ENCODE results near the gene NUDT5.
"Not testable (repeated sequence)": the region's sequence is repeated elsewhere in the genome, so short reads cannot be mapped to it uniquely, and the experiment has no call there.

NUDT5 gene

DNA sequence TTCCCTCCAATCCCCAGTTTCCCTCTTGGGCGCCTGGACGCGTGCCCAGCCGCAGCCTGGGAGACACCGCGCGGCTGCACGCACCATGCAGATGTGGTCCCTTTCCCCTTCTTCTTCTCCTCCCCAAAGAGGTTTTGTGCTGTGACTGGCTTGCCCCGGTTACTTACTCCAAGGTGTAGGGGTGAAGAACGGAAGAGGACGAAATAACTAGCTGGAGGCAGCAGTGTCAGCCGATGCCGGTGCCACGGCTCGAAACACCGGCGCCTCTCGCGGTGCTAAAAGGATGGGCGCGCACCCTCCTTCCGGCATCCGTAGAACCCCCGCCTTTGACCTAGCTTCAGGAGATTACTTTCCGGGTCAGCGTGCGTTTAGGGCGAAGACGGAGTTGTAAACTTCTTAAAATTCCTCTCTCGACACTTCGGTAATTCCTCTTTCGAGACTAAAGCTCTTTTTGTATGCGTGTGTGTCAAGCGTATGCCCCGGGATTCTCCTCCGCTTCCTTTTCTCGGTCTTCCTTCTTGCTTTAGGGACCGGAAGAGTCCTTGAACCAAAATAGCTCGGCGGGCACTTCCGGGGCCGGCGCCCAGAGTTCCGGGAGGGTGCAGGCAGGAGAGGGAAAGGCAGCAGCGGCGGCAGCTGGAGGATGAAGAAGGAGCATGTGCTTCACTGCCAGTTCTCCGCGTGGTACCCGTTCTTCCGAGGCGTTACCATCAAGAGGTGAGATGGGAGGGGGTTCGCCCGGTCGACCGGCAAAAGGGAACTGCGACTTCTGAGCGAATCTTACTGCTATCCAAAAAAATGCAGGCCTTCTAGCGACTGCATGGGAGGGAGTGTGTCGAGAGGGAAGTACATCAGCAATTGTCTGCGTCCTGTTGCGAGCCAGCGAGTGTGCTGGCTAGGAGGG is at the start of gene NUDT5, which contains the start of gene CDC123:
Gene NUDT5 (minus strand): TSS at position 289 of the 904 bp plus-strand sequence. CDS start 9,600 bp downstream, outside the sequence.
Gene CDC123 (plus strand): TSS at position 586 of the 904 bp plus-strand sequence. CDS start 58 bp downstream, at position 644.
- Histone ChIP-seq H3K9me3 (ENCODE audit: control insufficient read depth in 2 of 2, low read length in 2 of 2) (no peaks in the 10 kb centered on the region), H3K27ac (ENCODE audit: low read length) (peak within 1 kb of the TSS; percentile 96), H3K4me3 (ENCODE audit: low read length in 2 of 2) (peak within 1 kb of the TSS; percentile 98 to 99), H3K27me3 (ENCODE audit: control insufficient read depth in 1 of 2, insufficient read depth in 2 of 2, low read length in 2 of 2) (no peaks in the 10 kb centered on the region), H3K9ac (ENCODE audit: low read length in 2 of 2) (peak within 1 kb of the TSS; percentile 89 to 96), H3K4me1 (ENCODE audit: control insufficient read depth, insufficient read depth, low read length) (peaks cover 15% of the 10 kb centered on the region), H3K36me3 (ENCODE audit: control insufficient read depth in 2 of 2, insufficient read depth in 2 of 2, low read length in 2 of 2) (peaks cover 5 to 8% of the 10 kb centered on the region in 2 donors)

GRCh38 chr10:12243864-12244620 is 48.4 kb upstream of the NUDT5 start:
- no peak overlapping the region for H3K27ac ChIP-seq (ENCODE audit: low read length)
- H3K9ac ChIP-seq (ENCODE audit: low read length in 2 of 2): no peak overlapping the region

GRCh38 chr10:12241810-12242529 is 46.3 kb upstream of the NUDT5 start:
- Histone ChIP-seq H3K4me3 (ENCODE audit: low read length in 2 of 2) (peak overlapping the region; percentile 14 to 55), H3K27ac (ENCODE audit: low read length) (peak overlapping the region; percentile 82), H3K4me1 (ENCODE audit: control insufficient read depth, insufficient read depth, low read length) (peaks cover 22% of the 10 kb centered on the region), H3K9ac (ENCODE audit: low read length in 2 of 2) (peak overlapping the region; percentile 21 to 44), H3K9me3 (ENCODE audit: control insufficient read depth in 2 of 2, low read length in 2 of 2) (no peaks in the 10 kb centered on the region), H3K36me3 (ENCODE audit: control insufficient read depth in 2 of 2, insufficient read depth in 2 of 2, low read length in 2 of 2) (peaks cover 17 to 22% of the 10 kb centered on the region in 2 donors), H3K27me3 (ENCODE audit: control insufficient read depth in 1 of 2, insufficient read depth in 2 of 2, low read length in 2 of 2) (no peaks in the 10 kb centered on the region)

More at GRCh38 chr10:12243864-12244620, 48.4 kb upstream of the NUDT5 start:
- H3K36me3 ChIP-seq (ENCODE audit: control insufficient read depth in 2 of 2, insufficient read depth in 2 of 2, low read length in 2 of 2): peaks cover 11 to 26% of the 10 kb centered on the region in 2 donors
- no peak overlapping the region for H3K4me3 ChIP-seq (ENCODE audit: low read length in 2 of 2)
- H3K4me1 ChIP-seq (ENCODE audit: control insufficient read depth, insufficient read depth, low read length): peaks cover 18% of the 10 kb centered on the region
- H3K27me3 ChIP-seq (ENCODE audit: control insufficient read depth in 1 of 2, insufficient read depth in 2 of 2, low read length in 2 of 2): no peaks in the 10 kb centered on the region
- no peaks in the 10 kb centered on the region for H3K9me3 ChIP-seq (ENCODE audit: control insufficient read depth in 2 of 2, low read length in 2 of 2)

DNA sequence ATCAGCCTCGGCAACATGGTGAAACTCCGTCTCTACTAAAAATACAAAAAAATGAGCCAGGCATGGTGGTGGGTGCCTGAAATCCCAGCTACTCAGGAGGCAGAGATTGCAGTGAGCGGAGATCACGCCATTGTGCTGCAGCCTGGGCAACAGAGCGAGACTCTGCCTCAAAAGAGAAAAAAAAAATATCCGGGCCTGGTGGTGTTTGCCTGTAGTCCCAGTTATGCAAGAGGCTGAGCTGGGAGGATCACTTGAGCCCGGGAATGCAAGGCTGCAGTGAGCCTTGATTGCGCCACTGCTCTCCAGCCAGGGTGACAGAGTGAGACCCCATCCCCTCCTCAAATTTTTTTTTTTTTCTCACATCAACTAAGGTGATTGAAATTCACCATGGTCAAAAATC is 43.1 kb upstream of the NUDT5 start:
- Histone ChIP-seq H3K36me3 (ENCODE audit: control insufficient read depth in 2 of 2, insufficient read depth in 2 of 2, low read length in 2 of 2) (peaks cover 3 to 9% of the 10 kb centered on the region in 2 donors), H3K27me3 (ENCODE audit: control insufficient read depth in 1 of 2, insufficient read depth in 2 of 2, low read length in 2 of 2) (no peaks in the 10 kb centered on the region), H3K4me3 (ENCODE audit: low read length in 2 of 2) (no peak overlapping the region), H3K9ac (ENCODE audit: low read length in 2 of 2) (no peak overlapping the region), H3K4me1 (ENCODE audit: control insufficient read depth, insufficient read depth, low read length) (peaks cover 33% of the 10 kb centered on the region), H3K9me3 (ENCODE audit: control insufficient read depth in 2 of 2, low read length in 2 of 2) (no peaks in the 10 kb centered on the region), H3K27ac (ENCODE audit: low read length) (no peak overlapping the region)

GRCh38 chr10:12237265-12238220 is 41.9 kb upstream of the NUDT5 start:
- Histone ChIP-seq H3K27me3 (ENCODE audit: control insufficient read depth in 1 of 2, insufficient read depth in 2 of 2, low read length in 2 of 2) (no peaks in the 10 kb centered on the region), H3K9ac (ENCODE audit: low read length in 2 of 2) (no peak overlapping the region), H3K36me3 (ENCODE audit: control insufficient read depth in 2 of 2, insufficient read depth in 2 of 2, low read length in 2 of 2) (peaks cover 5 to 9% of the 10 kb centered on the region in 2 donors), H3K4me3 (ENCODE audit: low read length in 2 of 2) (no peak overlapping the region), H3K4me1 (ENCODE audit: control insufficient read depth, insufficient read depth, low read length) (peaks cover 33% of the 10 kb centered on the region), H3K27ac (ENCODE audit: low read length) (peak overlapping the region; percentile 42), H3K9me3 (ENCODE audit: control insufficient read depth in 2 of 2, low read length in 2 of 2) (no peaks in the 10 kb centered on the region)

GRCh38 chr10:12235796-12236195 is 40.1 kb upstream of the NUDT5 start:
- Histone ChIP-seq H3K36me3 (ENCODE audit: control insufficient read depth in 2 of 2, insufficient read depth in 2 of 2, low read length in 2 of 2) (peaks cover 8 to 9% of the 10 kb centered on the region in 2 donors), H3K4me3 (ENCODE audit: low read length in 2 of 2) (no peak overlapping the region), H3K27me3 (ENCODE audit: control insufficient read depth in 1 of 2, insufficient read depth in 2 of 2, low read length in 2 of 2) (no peaks in the 10 kb centered on the region), H3K4me1 (ENCODE audit: control insufficient read depth, insufficient read depth, low read length) (peaks cover 19% of the 10 kb centered on the region), H3K9me3 (ENCODE audit: control insufficient read depth in 2 of 2, low read length in 2 of 2) (no peaks in the 10 kb centered on the region), H3K9ac (ENCODE audit: low read length in 2 of 2) (no peak overlapping the region), H3K27ac (ENCODE audit: low read length) (peak overlapping the region; percentile 67)

DNA sequence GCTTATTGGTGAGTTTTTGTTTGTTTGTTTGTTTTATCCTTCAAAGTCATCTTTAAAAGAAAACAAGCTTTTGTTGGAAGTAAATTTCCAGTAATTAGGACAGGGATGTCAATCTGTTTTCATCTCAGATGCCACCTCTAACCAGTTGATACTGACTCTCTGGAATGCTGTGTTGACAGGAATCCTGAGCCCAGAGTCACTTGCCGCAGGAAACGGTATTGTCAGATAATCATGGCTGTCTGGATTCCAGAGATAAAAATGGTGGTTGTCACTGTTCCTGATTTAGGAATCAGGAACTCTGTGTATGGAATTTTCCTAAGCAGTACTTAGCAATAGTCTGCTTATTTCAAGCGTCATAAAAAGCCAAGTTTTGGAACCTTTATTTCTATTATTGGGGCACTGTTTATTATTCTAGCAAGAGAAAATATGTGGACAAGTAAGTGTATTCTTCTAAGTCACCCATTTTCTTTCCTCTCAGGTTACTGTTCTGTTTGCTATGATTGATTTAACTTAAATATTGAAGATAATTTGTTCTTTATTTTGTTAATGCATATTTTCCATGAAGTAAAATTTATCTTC is 39.5 kb upstream of the NUDT5 start:
- Histone ChIP-seq H3K4me3 (ENCODE audit: low read length in 2 of 2) (peak overlapping the region in 1 of 2 donors; percentile 8), H3K9me3 (ENCODE audit: control insufficient read depth in 2 of 2, low read length in 2 of 2) (no peaks in the 10 kb centered on the region), H3K27ac (ENCODE audit: low read length) (peak overlapping the region; percentile 67), H3K36me3 (ENCODE audit: control insufficient read depth in 2 of 2, insufficient read depth in 2 of 2, low read length in 2 of 2) (peaks cover 6% of the 10 kb centered on the region in 2 donors), H3K4me1 (ENCODE audit: control insufficient read depth, insufficient read depth, low read length) (peaks cover 15% of the 10 kb centered on the region), H3K9ac (ENCODE audit: low read length in 2 of 2) (no peak overlapping the region), H3K27me3 (ENCODE audit: control insufficient read depth in 1 of 2, insufficient read depth in 2 of 2, low read length in 2 of 2) (no peaks in the 10 kb centered on the region)

DNA sequence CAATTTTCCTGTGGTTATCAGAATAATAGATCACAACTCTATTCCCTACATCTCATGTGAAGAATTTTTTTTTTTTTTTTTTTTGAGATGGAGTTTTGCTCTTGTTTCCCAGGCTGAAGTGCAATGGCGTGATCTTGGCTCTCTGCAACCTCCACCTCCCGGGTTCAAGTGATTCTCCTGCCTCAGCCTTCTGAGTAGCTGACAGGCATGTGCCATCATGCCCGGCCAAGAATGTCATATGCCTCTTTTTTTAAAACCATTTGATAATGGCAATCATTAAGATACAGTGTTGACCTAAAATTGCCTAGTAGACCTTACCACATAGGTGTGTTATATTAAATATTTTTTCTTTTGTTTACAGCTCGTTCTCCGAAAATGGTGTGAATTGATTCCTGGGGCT is 39.0 kb upstream of the NUDT5 start:
- not testable (repeated sequence) for H3K4me3 ChIP-seq (ENCODE audit: low read length in 2 of 2); H3K9me3 ChIP-seq (ENCODE audit: control insufficient read depth in 2 of 2, low read length in 2 of 2); H3K9ac ChIP-seq (ENCODE audit: low read length in 2 of 2); H3K36me3 ChIP-seq (ENCODE audit: control insufficient read depth in 2 of 2, insufficient read depth in 2 of 2, low read length in 2 of 2); H3K27me3 ChIP-seq (ENCODE audit: control insufficient read depth in 1 of 2, insufficient read depth in 2 of 2, low read length in 2 of 2)
- H3K27ac ChIP-seq (ENCODE audit: low read length): peak overlapping the region; percentile 67
- peaks cover 15% of the 10 kb centered on the region for H3K4me1 ChIP-seq (ENCODE audit: control insufficient read depth, insufficient read depth, low read length)

DNA sequence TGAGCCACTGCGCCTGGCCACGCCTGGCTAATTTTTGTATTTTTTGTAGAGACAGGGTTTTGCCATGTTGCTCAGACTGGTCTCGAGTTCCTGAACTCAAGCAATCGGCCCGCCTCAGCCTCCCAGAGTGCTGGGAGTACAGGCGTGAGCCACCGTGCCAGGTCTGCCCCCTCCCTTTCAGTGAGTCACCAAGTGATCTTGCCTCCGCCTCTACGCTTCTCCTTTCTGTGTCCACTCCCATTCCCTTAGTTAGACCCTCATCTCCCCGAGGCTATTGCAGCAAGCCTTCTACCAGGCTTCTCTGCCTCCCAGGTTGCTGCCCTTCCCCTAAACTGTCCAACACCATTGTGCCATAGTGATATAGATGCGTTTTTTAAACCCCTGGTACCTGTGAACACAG is 33.2 kb upstream of the NUDT5 start:
- no peak overlapping the region for H3K27ac ChIP-seq (ENCODE audit: low read length)
- H3K4me3 ChIP-seq (ENCODE audit: low read length in 2 of 2): no peak overlapping the region
- H3K9me3 ChIP-seq (ENCODE audit: control insufficient read depth in 2 of 2, low read length in 2 of 2): no peaks in the 10 kb centered on the region
- no peak overlapping the region for H3K9ac ChIP-seq (ENCODE audit: low read length in 2 of 2)
- H3K4me1 ChIP-seq (ENCODE audit: control insufficient read depth, insufficient read depth, low read length): peaks cover 8% of the 10 kb centered on the region
- peaks cover 0 to 12% of the 10 kb centered on the region in 2 donors for H3K36me3 ChIP-seq (ENCODE audit: control insufficient read depth in 2 of 2, insufficient read depth in 2 of 2, low read length in 2 of 2)
- no peaks in the 10 kb centered on the region for H3K27me3 ChIP-seq (ENCODE audit: control insufficient read depth in 1 of 2, insufficient read depth in 2 of 2, low read length in 2 of 2)
